Caco-2 (cell line): ENCODE measurements around the gene OR1I1. TPM values are rescaled to one million over a fixed set of nuclear protein-coding genes. Genes with fewer than 3 reads are reported as not detected.
"Not testable (repeated sequence)": the region's sequence is repeated elsewhere in the genome, so short reads cannot be mapped to it uniquely, and the experiment has no call there.

Experiments used
- BruUV-seq: library from RNA; stranded (reverse); fragments of 400-500 nt; replicated peaks from 2 replicates; lab custom pipeline; 2021; lab: Mats Ljungman, UMichigan
- CTCF ChIA-PET: fragments of 300-600 bp; sonication (Branson Sonifier 250); formaldehyde crosslinking; loops from one replicate; lab custom pipeline; 2022; ENCODE audit warnings: antibody characterized with exemption; lab: Charles Lee
- POLR2A ChIA-PET: fragments of 300-600 bp; sonication (Branson Sonifier 250); formaldehyde crosslinking; loops from one replicate; lab custom pipeline; 2022; ENCODE audit warnings: antibody characterized with exemption; lab: Charles Lee
- DNase-seq, 2 experiments: peaks; one replicate each; pipeline versions ENCODE4 v3.0.0 to v3.0.0-alpha.2; 2020 to 2022
- H3K27me3 ChIP-seq: replicated peaks from 2 replicates; pipeline ENCODE4 v1.6.0; 2011; ENCODE audit warnings: low read length; ENCODE audit not compliant: control insufficient read depth, insufficient read depth
- H3K36me3 ChIP-seq: 2 replicates; pipeline ENCODE4 v1.5.1; 2011; ENCODE audit warnings: low read length; ENCODE audit not compliant: control insufficient read depth, insufficient read depth
- H3K4me1 ChIP-seq: fragments of 250-450 bp; sonication (Bioruptor Pico); 2 replicates; pipeline ENCODE4 v1.5.1; 2020; ENCODE audit warnings: mild to moderate bottlenecking
- H3K4me3 ChIP-seq: 2 replicates; pipeline ENCODE4 v1.5.1; 2011; ENCODE audit warnings: low read depth, mild to moderate bottlenecking, control low read depth, low read length
- H3K9me3 ChIP-seq: fragments of 250-450 bp; sonication (Bioruptor Pico); 2 replicates; pipeline ENCODE4 v1.5.1; 2020; ENCODE audit warnings: mild to moderate bottlenecking, moderate library complexity
- H3K27ac Mint-ChIP-seq: one replicate; pipeline ENCODE4 v1.8.0; 2022; ENCODE audit warnings: mixed read lengths; ENCODE audit not compliant: unreplicated experiment
- H3K27me3 Mint-ChIP-seq: one replicate; pipeline ENCODE4 v1.8.0; 2022; ENCODE audit warnings: mixed read lengths; ENCODE audit not compliant: insufficient read depth, unreplicated experiment
- H3K36me3 Mint-ChIP-seq: one replicate; pipeline ENCODE4 v1.8.0; 2022; ENCODE audit warnings: mild to moderate bottlenecking, mixed read lengths; ENCODE audit not compliant: insufficient read depth, unreplicated experiment
- H3K4me1 Mint-ChIP-seq: one replicate; pipeline ENCODE4 v1.8.0; 2022; ENCODE audit warnings: low read depth, mixed read lengths; ENCODE audit not compliant: unreplicated experiment
- H3K4me3 Mint-ChIP-seq: one replicate; pipeline ENCODE4 v1.8.0; 2022; ENCODE audit warnings: mild to moderate bottlenecking, moderate library complexity, mixed read lengths; ENCODE audit not compliant: unreplicated experiment
- H3K9me3 Mint-ChIP-seq: one replicate; pipeline ENCODE4 v1.8.0; 2022; ENCODE audit warnings: mixed read lengths; ENCODE audit not compliant: unreplicated experiment
- intact Hi-C: fragments of 100-400 bp; cut with micrococcal nuclease; formaldehyde crosslinking; loops from one replicate; pipeline ENCODE4 v1.10.0; 2022; ENCODE audit not compliant: unreplicated experiment
- total RNA-seq: library from RNA; stranded (reverse); gene quantifications from 2 replicates; pipeline ENCODE4 v1.2.3, GENCODE V29; 2022
- TF ChIP-seq, protein P1 (sequence below), 2 experiments: fragments of 200-600 bp in 1 of 2; IDR thresholded peaks; 1 replicate in 1 of 2; 2 replicates in 1 of 2; pipeline versions ENCODE4 v1.5.1 to v1.8.0; 2011 to 2022; ENCODE audit warnings: antibody characterized with exemption in 1 of 2, control low read depth in 1 of 2, inconsistent platforms in 1 of 2, low read depth in 1 of 2, low read length in 1 of 2, mild to moderate bottlenecking in 1 of 2, moderate library complexity in 1 of 2; ENCODE audit not compliant: insufficient read depth in 1 of 2, severe bottlenecking in 1 of 2, unreplicated experiment in 1 of 2

The OR1I1 gene
- total RNA-seq, 1 experiment from 2014 or later: not detected

GRCh38 chr19:15048885-15049541 lies 33.0 kb upstream of the OR1I1 start, which contains the start of gene CASP14:
CASP14 (plus strand) TSS chr19:15049480; CDS start chr19:15052252, 2,772 bp downstream.
- no TSS peak for BruUV-seq
- Mint-ChIP-seq H3K27me3 (peaks cover 15% of the 10 kb centered on the region), H3K4me3 (no peak within 1 kb of the TSS), H3K4me1 (no peaks in the 10 kb centered on the region), H3K27ac (no peak within 1 kb of the TSS), H3K36me3 (no peaks in the 10 kb centered on the region), H3K9me3 (peaks cover 12% of the 10 kb centered on the region)
- H3K4me1 ChIP-seq: no peaks in the 10 kb centered on the region
- H3K9me3 ChIP-seq: no peaks in the 10 kb centered on the region
- ChIA-PET CTCF (no interaction called here), POLR2A (no interaction called here)
- H3K4me3 ChIP-seq: no peak within 1 kb of the TSS
- H3K36me3 ChIP-seq: no peaks in the 10 kb centered on the region
- no peaks in the 10 kb centered on the region for H3K27me3 ChIP-seq
- TF ChIP-seq, protein P1, sequence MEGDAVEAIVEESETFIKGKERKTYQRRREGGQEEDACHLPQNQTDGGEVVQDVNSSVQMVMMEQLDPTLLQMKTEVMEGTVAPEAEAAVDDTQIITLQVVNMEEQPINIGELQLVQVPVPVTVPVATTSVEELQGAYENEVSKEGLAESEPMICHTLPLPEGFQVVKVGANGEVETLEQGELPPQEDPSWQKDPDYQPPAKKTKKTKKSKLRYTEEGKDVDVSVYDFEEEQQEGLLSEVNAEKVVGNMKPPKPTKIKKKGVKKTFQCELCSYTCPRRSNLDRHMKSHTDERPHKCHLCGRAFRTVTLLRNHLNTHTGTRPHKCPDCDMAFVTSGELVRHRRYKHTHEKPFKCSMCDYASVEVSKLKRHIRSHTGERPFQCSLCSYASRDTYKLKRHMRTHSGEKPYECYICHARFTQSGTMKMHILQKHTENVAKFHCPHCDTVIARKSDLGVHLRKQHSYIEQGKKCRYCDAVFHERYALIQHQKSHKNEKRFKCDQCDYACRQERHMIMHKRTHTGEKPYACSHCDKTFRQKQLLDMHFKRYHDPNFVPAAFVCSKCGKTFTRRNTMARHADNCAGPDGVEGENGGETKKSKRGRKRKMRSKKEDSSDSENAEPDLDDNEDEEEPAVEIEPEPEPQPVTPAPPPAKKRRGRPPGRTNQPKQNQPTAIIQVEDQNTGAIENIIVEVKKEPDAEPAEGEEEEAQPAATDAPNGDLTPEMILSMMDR (IDR thresholded peaks at IDR 0.05; ENCODE audit: insufficient read depth in 1 of 2, low read depth in 1 of 2, low read length in 1 of 2, severe bottlenecking in 1 of 2, unreplicated experiment in 1 of 2): no peak
- intact Hi-C loops: no loop called here
- DNase-seq: no peak

DNA sequence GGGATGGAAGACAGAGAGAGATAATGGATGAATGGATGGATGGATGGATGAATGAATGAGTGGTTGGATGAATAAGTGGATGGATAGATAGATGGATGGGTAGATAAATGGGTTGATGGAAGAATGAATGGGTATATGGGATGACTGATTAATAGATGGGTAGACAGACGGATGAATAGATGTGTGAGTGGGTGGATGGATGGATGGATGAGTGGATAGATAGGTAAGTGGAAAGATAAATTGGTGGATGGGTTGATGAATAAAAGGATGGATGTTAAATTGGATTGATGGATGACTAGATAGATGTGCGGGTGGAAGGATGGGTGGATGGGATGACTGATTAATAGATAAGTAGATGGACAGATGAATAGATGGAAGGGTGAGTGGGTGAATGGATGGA lies 31.4 kb upstream of the OR1I1 start:
- Mint-ChIP-seq H3K4me3 (no peak overlapping the region), H3K4me1 (no peaks in the 10 kb centered on the region), H3K27ac (no peak overlapping the region), H3K36me3 (no peaks in the 10 kb centered on the region), H3K9me3 (peaks cover 12% of the 10 kb centered on the region), H3K27me3 (peaks cover 17% of the 10 kb centered on the region)
- H3K27me3 ChIP-seq: no peaks in the 10 kb centered on the region
- TF ChIP-seq, protein P1 (IDR thresholded peaks at IDR 0.05; ENCODE audit: insufficient read depth in 1 of 2, low read depth in 1 of 2, low read length in 1 of 2, severe bottlenecking in 1 of 2, unreplicated experiment in 1 of 2): no peak
- H3K4me3 ChIP-seq: no peak overlapping the region
- no peaks in the 10 kb centered on the region for H3K9me3 ChIP-seq
- DNase-seq: no peak
- intact Hi-C loops: no loop called here
- H3K4me1 ChIP-seq: no peaks in the 10 kb centered on the region
- BruUV-seq: no TSS peak
- no peaks in the 10 kb centered on the region for H3K36me3 ChIP-seq
- CTCF ChIA-PET: no interaction called here
- POLR2A ChIA-PET: no interaction called here

- ChIA-PET CTCF (no interaction called here), POLR2A (no interaction called here)
- Mint-ChIP-seq H3K9me3 (peaks cover 12% of the 10 kb centered on the region), H3K4me3 (no peak overlapping the region), H3K36me3 (no peaks in the 10 kb centered on the region), H3K27ac (no peak overlapping the region), H3K27me3 (peaks cover 23% of the 10 kb centered on the region), H3K4me1 (no peaks in the 10 kb centered on the region)
- Histone ChIP-seq H3K27me3 (no peaks in the 10 kb centered on the region), H3K4me1 (no peaks in the 10 kb centered on the region), H3K9me3 (no peaks in the 10 kb centered on the region), H3K4me3 (no peak overlapping the region), H3K36me3 (no peaks in the 10 kb centered on the region)
- no peak for DNase-seq
- BruUV-seq: no TSS peak
- intact Hi-C loops: no loop called here
- TF ChIP-seq, protein P1 (IDR thresholded peaks at IDR 0.05; ENCODE audit: insufficient read depth in 1 of 2, low read depth in 1 of 2, low read length in 1 of 2, severe bottlenecking in 1 of 2, unreplicated experiment in 1 of 2): no peak
These were observed 20.0 kb upstream of the OR1I1 start for GRCh38 chr19:15062036-15062435.

- DNase-seq, CTCF ChIA-PET, H3K27ac Mint-ChIP-seq, H3K36me3 Mint-ChIP-seq, H3K27me3 Mint-ChIP-seq, intact Hi-C loops, H3K27me3 ChIP-seq, H3K36me3 ChIP-seq, H3K4me3 ChIP-seq, H3K9me3 ChIP-seq, BruUV-seq, H3K4me3 Mint-ChIP-seq, POLR2A ChIA-PET, H3K9me3 Mint-ChIP-seq: not testable (repeated sequence)
- peaks cover 19% of the 10 kb centered on the region for H3K4me1 ChIP-seq
- H3K4me1 Mint-ChIP-seq: peaks cover 13% of the 10 kb centered on the region
These were observed 11.6 kb upstream of the OR1I1 start for GRCh38 chr19:15070386-15070785.
